ENCODE results near the gene SPOCK1. TPM values are rescaled to one million over a fixed set of nuclear protein-coding genes. Genes with fewer than 3 reads are reported as not detected.

Gene SPOCK1
- total and polyA plus RNA-seq, 2 of the 4 experiments (the other 2 are of a cell fraction), result 5.0 to 20.3 TPM

DNA sequence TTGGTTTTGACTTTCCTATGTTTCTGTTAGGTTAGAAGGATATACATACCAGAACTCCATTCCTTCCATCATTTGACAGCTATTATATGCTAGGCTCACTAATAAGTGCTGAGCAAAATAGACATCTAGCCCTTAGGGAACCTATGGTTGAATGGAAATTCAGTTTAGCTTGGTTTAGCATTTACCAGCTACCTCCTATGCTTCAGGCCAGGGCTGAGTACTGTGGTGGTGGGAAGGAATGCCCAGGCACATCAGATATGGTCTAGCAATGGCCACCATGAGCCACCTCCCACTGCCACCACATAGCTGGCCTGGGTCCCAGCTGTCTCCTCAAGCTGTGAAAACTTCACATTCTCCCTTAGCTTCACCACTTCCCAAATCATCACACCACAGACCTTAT is 89.4 kb downstream of the SPOCK1 start:
- Histone ChIP-seq H2BK20ac (ENCODE audit: low read depth, low read length) (no peak overlapping the region), H2BK120ac (ENCODE audit: low read depth, low read length) (no peak overlapping the region), H2AK9ac (replicated peaks; ENCODE audit: low read depth, low read length, poor library complexity) (no peak overlapping the region), H2AK5ac (ENCODE audit: low read depth, low read length) (no peak overlapping the region), H2BK5ac (ENCODE audit: low read depth, low read length, poor library complexity, severe bottlenecking) (no peak overlapping the region), H2AFZ (replicated peaks; ENCODE audit: low read length, poor library complexity) (no peak overlapping the region), H4K20me1 (ENCODE audit: insufficient read depth, low read length) (no peaks in the 10 kb centered on the region), H3K4ac (ENCODE audit: low read depth, low read length) (no peak overlapping the region), H3K36me3 (ENCODE audit: control insufficient read depth, insufficient read depth, low read length) (no peaks in the 10 kb centered on the region), H4K5ac (ENCODE audit: low read depth, low read length) (no peak overlapping the region), H3K4me3 (ENCODE audit: insufficient read depth, low read depth, low read length) (no peak overlapping the region), H3K4me2 (ENCODE audit: low read depth, low read length) (no peak overlapping the region), H4K91ac (ENCODE audit: insufficient read depth, low read depth, low read length) (no peak overlapping the region), H3K14ac (replicated peaks; ENCODE audit: low read depth, low read length) (no peak overlapping the region), H3K9me3 (ENCODE audit: control insufficient read depth, insufficient read depth, low read length) (0 out of 2 replicates have a peak, but pooled peaks cover 2% of the 10 kb centered on the region), H2BK15ac (ENCODE audit: low read depth, low read length) (no peak overlapping the region), H3K18ac (ENCODE audit: low read depth, low read length) (no peak overlapping the region), H3K4me1 (ENCODE audit: control insufficient read depth, insufficient read depth, low read length) (0 out of 2 replicates have a peak, but pooled peaks cover 2% of the 10 kb centered on the region), H3K79me1 (ENCODE audit: low read depth in 1 of 2, low read length in 2 of 2) (no peaks in the 10 kb centered on the region), H3K9ac (ENCODE audit: low read depth, low read length) (no peak overlapping the region), H3K9me1 (ENCODE audit: insufficient read depth, low read length) (no peaks in the 10 kb centered on the region), H3K27ac (ENCODE audit: insufficient read depth, low read length) (no peak overlapping the region), H3K56ac (ENCODE audit: extremely low read depth, insufficient read depth, low read length) (no peak overlapping the region), H4K8ac (ENCODE audit: low read depth in 2 of 2, low read length in 2 of 2) (no peak overlapping the region), H3K23ac (ENCODE audit: low read depth, low read length) (no peak overlapping the region), H3K27me3 (ENCODE audit: control insufficient read depth, insufficient read depth, low read length) (no peaks in the 10 kb centered on the region)
- no peak for ATAC-seq (ENCODE audit: low read depth)
- TF ChIP-seq MAZ (IDR thresholded peaks at IDR 0.05; ENCODE audit: borderline replicate concordance, low read depth, low read length) (no peak), FOS (IDR thresholded peaks at IDR 0.05; ENCODE audit: low read depth, low read length) (no peak), MXI1 (IDR thresholded peaks at IDR 0.05; ENCODE audit: borderline replicate concordance, low read depth, low read length) (no peak)
- TF ChIP-seq, protein P1, sequence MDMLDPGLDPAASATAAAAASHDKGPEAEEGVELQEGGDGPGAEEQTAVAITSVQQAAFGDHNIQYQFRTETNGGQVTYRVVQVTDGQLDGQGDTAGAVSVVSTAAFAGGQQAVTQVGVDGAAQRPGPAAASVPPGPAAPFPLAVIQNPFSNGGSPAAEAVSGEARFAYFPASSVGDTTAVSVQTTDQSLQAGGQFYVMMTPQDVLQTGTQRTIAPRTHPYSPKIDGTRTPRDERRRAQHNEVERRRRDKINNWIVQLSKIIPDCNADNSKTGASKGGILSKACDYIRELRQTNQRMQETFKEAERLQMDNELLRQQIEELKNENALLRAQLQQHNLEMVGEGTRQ (IDR thresholded peaks at IDR 0.05; ENCODE audit: low read depth, low read length), result no peak
- TF ChIP-seq, protein P2, sequence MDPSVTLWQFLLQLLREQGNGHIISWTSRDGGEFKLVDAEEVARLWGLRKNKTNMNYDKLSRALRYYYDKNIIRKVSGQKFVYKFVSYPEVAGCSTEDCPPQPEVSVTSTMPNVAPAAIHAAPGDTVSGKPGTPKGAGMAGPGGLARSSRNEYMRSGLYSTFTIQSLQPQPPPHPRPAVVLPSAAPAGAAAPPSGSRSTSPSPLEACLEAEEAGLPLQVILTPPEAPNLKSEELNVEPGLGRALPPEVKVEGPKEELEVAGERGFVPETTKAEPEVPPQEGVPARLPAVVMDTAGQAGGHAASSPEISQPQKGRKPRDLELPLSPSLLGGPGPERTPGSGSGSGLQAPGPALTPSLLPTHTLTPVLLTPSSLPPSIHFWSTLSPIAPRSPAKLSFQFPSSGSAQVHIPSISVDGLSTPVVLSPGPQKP (IDR thresholded peaks at IDR 0.05; ENCODE audit: borderline replicate concordance, low read depth, low read length), result no peak
- dilution Hi-C loops (cut with HindIII; ENCODE audit: low sequenced_read_pairs, unreplicated experiment), result no loop called here
- BruUV-seq (replicated peaks), result no TSS peak
- intact Hi-C loops (cut with micrococcal nuclease), result no loop called here
- POLR2A ChIA-PET (ENCODE audit: unreplicated experiment), result no interaction called here
- CTCF ChIA-PET, result no interaction called here
- DNase-seq, result no peak
- in situ Hi-C loops (cut with MboI; ENCODE audit: low sequenced_read_pairs), result no loop called here

All from IMR-90 (cell line).